Adipocyte (in vitro differentiated cells): ENCODE data around the gene PALD1.
"Not testable (repeated sequence)": the region's sequence is repeated elsewhere in the genome, so short reads cannot be mapped to it uniquely, and the experiment has no call there.

ENCODE experiments used
- DNase-seq: peaks from one replicate; pipeline ENCODE4 v3.0.0-alpha.2; 2015; ENCODE audit warnings: low read depth
- H3K27me3 ChIP-seq: replicated peaks from 2 replicates; pipeline ENCODE4 v1.7.0; 2013; ENCODE audit warnings: mild to moderate bottlenecking, low read length, moderate library complexity; ENCODE audit not compliant: control insufficient read depth, insufficient read depth
- H3K36me3 ChIP-seq: 2 replicates; pipeline ENCODE4 v1.7.0; 2013; ENCODE audit warnings: low read length, mild to moderate bottlenecking, moderate library complexity; ENCODE audit not compliant: control insufficient read depth, insufficient read depth, severe bottlenecking
- H3K4me1 ChIP-seq: 2 replicates; pipeline ENCODE4 v1.7.0; 2013; ENCODE audit warnings: mild to moderate bottlenecking, low read length, moderate library complexity; ENCODE audit not compliant: control insufficient read depth, insufficient read depth
- H3K4me3 ChIP-seq: 2 replicates; pipeline ENCODE4 v1.7.0; 2013; ENCODE audit warnings: mild to moderate bottlenecking, low read length, moderate library complexity
- H3K9ac ChIP-seq: 2 replicates; pipeline ENCODE4 v1.7.0; 2013; ENCODE audit warnings: mild to moderate bottlenecking, low read length, moderate library complexity
- H3K9me3 ChIP-seq: 2 replicates; pipeline ENCODE4 v1.7.0; 2013; ENCODE audit warnings: mild to moderate bottlenecking, low read length, moderate library complexity; ENCODE audit not compliant: control insufficient read depth

The PALD1 gene

DNA sequence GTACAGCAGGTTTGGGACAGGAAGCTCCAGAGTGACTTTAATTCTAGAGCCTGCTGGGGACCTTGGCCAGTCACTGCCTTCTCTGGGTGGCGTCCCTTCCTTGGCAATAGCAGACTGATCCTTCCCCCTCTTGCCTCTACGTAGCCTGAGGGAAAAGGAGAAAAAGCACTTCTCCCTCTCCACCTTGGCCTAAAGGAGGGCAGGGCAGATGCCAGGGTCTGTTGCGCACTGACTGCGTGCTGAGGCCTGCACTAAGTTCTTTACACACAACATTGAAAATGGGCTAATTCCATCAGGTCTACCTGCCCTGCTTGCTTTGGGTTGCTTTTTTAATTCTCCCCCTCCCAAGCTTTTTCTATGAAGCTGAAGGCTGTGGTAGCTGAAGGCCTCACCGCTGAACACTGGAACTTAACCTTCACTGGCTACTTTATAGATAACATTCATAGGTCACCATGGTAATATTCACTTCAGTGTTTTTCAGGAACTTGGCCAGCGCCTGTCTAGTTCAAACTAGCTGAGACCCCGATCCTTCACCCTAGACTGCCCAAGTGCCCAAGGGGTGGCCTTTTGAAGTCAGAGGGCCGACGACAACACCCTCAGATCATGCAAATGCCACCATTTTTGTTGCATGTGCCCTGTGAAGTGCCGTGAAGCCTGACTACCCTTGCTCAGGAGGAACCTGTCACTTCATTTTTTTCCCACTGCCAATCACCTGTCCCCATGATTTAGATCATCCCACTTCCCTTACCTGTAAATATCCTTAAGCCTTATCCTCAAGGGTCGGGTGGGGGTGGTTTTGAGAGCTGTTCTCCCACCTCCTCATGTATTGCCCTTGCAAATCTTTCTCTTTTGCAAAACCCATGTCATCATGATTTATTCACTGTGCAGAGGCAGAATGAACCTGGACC is 95.3 kb downstream of the PALD1 start:
- no peak for DNase-seq
- H3K9me3 ChIP-seq: no peaks in the 10 kb centered on the region
- H3K36me3 ChIP-seq: no peaks in the 10 kb centered on the region
- peaks cover 7% of the 10 kb centered on the region for H3K27me3 ChIP-seq
- no peak overlapping the region for H3K9ac ChIP-seq
- H3K4me3 ChIP-seq: no peak overlapping the region
- H3K4me1 ChIP-seq: peaks cover 14% of the 10 kb centered on the region

DNA sequence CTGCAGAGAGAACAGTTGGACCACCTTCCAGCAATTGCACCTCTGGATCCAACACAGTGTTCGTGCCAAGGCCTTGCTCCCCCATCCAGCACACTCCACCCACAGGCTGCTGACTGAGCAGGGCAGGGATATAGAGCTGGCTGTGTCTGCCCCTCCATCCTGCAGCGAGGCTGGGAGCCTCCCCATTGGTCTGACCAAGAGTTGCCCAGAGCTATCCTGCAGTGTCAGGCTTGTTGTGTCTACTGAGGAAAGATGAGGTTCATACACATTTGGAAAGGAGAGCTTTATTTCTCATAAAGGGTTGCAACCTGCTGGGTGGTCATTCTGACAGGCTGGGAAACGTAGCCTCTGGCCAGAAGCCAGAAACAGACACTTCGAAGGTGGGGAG is 96.9 kb downstream of the PALD1 start:
- H3K27me3 ChIP-seq: peaks cover 7% of the 10 kb centered on the region
- DNase-seq: no peak
- no peak overlapping the region for H3K4me3 ChIP-seq
- H3K4me1 ChIP-seq: peaks cover 14% of the 10 kb centered on the region
- no peaks in the 10 kb centered on the region for H3K9me3 ChIP-seq
- H3K9ac ChIP-seq: no peak overlapping the region
- no peaks in the 10 kb centered on the region for H3K36me3 ChIP-seq

DNA sequence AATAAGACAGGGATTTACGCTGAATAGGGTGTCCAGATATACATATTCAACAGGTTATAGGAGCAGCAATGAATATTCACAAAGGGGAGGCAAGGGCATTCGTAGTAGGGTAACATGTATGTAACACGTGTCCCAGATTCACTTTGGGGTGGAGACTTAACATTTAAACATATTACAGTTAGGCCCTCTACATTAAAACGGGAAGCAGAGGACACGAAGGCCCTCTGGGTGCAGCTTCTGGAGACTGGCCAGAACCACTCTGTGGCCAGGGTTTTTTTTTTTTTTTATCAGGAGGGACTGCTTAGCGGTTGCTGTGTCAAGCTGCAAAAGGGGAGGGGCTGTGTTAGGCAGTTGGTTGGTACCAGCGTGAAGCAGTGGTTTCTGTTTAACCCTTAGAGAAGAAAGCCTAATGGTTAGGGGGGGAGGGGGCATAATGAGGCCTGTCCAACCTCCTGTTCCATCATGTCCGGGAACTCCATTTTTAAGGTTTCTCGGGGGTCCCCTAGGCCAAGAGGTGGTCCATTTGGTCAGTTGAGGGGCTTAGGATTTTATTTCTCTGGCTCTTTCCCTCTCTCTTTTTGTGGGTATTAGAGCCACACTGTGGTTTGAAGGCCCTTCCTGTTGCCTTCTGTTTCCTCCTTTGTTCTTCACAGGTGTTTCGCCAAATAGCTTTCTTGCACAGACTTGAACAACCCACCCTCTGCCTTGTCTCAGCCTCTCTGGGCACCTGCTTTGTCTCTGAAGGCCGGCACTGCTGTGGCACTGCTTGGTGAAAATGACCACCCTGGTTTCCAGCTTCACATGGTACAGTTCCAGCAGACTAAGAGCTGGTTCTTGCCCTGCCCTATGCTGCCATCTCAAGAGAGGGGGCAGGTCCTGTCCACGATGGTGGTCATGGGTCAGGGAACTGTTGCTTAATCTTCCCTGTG is 97.6 kb downstream of the PALD1 start:
- H3K9ac ChIP-seq: no peak overlapping the region
- no peaks in the 10 kb centered on the region for H3K9me3 ChIP-seq
- no peaks in the 10 kb centered on the region for H3K36me3 ChIP-seq
- H3K4me3 ChIP-seq: no peak overlapping the region
- H3K27me3 ChIP-seq: peaks cover 5% of the 10 kb centered on the region
- peaks cover 14% of the 10 kb centered on the region for H3K4me1 ChIP-seq
- DNase-seq: peak; percentile 42

- H3K9me3 ChIP-seq: no peaks in the 10 kb centered on the region
- H3K4me1 ChIP-seq: peaks cover 14% of the 10 kb centered on the region
- DNase-seq: peak; percentile 61
- H3K36me3 ChIP-seq: no peaks in the 10 kb centered on the region
- H3K9ac ChIP-seq: no peak overlapping the region
- peaks cover 3% of the 10 kb centered on the region for H3K27me3 ChIP-seq
- H3K4me3 ChIP-seq: no peak overlapping the region
Measured at GRCh38 chr10:70576803-70577517, 98.4 kb downstream of the PALD1 start.

GRCh38 chr10:70578371-70578947 is 99.9 kb downstream of the PALD1 start:
- Histone ChIP-seq H3K36me3 (no peaks in the 10 kb centered on the region), H3K4me3 (no peak overlapping the region), H3K27me3 (peaks cover 1% of the 10 kb centered on the region), H3K4me1 (peaks cover 14% of the 10 kb centered on the region), H3K9ac (no peak overlapping the region), H3K9me3 (no peaks in the 10 kb centered on the region)
- peak; percentile 51 for DNase-seq

DNA sequence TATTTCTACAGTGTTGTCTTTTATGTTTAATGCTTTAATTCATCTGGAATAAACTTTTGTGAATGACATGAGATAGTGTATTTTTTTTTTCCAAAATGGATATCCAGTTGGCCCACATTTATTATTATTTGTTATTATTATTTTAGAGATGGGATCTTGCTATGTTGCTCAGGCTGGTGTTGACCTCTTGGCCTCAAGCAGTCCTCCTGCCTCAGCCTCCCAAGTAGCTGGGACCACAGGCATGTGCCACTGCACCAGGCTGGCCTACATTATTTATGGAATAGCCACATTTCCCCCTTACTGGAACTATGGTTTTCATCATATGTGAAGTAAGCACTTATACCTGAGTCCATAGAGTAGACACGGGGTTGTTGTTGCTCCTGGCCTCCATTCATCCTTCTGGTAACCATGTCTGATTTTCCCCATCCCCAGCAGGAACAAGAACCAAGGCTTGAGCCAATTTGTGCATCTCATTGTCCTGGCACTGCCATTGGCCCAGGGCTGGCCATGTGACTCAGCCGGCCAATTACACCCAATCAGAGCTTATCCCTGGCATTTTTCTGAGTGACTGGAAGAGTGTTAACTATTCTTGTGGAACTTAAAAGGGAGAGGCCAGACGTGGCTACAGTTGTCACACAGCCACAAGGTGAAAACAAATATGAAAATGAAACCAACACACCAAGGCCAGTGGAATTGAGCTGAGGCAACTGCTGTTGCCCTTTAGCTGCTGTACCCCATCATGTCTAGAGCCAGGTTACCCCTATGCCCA is 100.9 kb downstream of the PALD1 start:
- Histone ChIP-seq H3K36me3 (no peaks in the 10 kb centered on the region), H3K9me3 (no peaks in the 10 kb centered on the region), H3K9ac (no peak overlapping the region), H3K27me3 (no peaks in the 10 kb centered on the region), H3K4me3 (no peak overlapping the region), H3K4me1 (peaks cover 14% of the 10 kb centered on the region)
- no peak for DNase-seq

DNA sequence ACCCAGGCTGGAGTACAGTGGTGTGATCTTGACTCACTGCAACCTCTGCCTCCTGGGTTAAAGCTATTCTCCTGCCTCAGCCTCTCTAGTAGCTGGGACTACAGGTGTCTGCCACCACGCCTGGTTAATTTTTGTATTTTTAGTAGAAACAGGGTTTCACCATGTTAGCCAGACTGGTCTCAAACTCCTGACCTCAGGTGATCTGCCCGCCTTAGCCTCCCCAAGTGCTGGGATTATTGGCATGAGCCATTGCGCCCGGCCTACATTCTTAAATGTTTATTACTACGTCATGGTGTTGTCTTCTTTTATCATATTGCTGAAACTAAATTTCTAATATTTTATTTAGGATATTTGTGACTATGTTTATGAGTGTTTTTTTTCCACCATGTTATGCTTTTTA is 102.6 kb downstream of the PALD1 start:
- not testable (repeated sequence) for H3K4me3 ChIP-seq, H3K27me3 ChIP-seq, H3K9ac ChIP-seq, H3K36me3 ChIP-seq, DNase-seq, H3K9me3 ChIP-seq
- H3K4me1 ChIP-seq: peaks cover 15% of the 10 kb centered on the region

- H3K4me3 ChIP-seq: no peak overlapping the region
- no peak overlapping the region for H3K9ac ChIP-seq
- H3K4me1 ChIP-seq: peaks cover 8% of the 10 kb centered on the region
- no peaks in the 10 kb centered on the region for H3K9me3 ChIP-seq
- H3K27me3 ChIP-seq: no peaks in the 10 kb centered on the region
- no peak for DNase-seq
- no peaks in the 10 kb centered on the region for H3K36me3 ChIP-seq
Measured at GRCh38 chr10:70582793-70583668, 104.5 kb downstream of the PALD1 start.

DNA sequence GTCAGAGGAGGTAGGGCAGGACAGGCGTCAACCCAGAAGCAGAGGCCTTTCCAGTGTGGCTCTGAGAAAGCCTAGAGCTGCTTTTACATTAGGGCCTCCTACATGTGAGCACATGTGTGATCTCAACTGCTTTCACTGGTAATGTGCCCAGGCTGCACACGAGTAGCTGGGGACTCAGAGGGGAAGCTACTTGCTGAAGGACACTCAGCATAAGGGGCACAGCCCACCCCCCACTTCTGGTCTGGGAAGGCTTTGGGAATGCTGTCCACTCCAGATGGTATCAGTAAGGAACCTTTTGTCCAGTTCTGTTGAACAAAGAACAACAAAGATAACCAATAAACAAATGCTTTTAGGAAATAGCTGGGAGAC is 105.1 kb downstream of the PALD1 start:
- H3K27me3 ChIP-seq: no peaks in the 10 kb centered on the region
- H3K36me3 ChIP-seq: no peaks in the 10 kb centered on the region
- peaks cover 8% of the 10 kb centered on the region for H3K4me1 ChIP-seq
- H3K9me3 ChIP-seq: no peaks in the 10 kb centered on the region
- no peak overlapping the region for H3K9ac ChIP-seq
- H3K4me3 ChIP-seq: no peak overlapping the region
- DNase-seq: no peak

- Histone ChIP-seq H3K9me3 (no peaks in the 10 kb centered on the region), H3K36me3 (no peaks in the 10 kb centered on the region), H3K4me3 (no peak overlapping the region), H3K27me3 (no peaks in the 10 kb centered on the region), H3K4me1 (peaks cover 8% of the 10 kb centered on the region), H3K9ac (no peak overlapping the region)
- no peak for DNase-seq
Measured at GRCh38 chr10:70584366-70584765, 105.8 kb downstream of the PALD1 start.
